ENCODE results near the gene SIL1.
A peak's percentile ranks its signal among the peaks of the same experiment; 100 is the strongest.
"Not testable (repeated sequence)": the region's sequence is repeated elsewhere in the genome, so short reads cannot be mapped to it uniquely, and the experiment has no call there.

The SIL1 gene

DNA sequence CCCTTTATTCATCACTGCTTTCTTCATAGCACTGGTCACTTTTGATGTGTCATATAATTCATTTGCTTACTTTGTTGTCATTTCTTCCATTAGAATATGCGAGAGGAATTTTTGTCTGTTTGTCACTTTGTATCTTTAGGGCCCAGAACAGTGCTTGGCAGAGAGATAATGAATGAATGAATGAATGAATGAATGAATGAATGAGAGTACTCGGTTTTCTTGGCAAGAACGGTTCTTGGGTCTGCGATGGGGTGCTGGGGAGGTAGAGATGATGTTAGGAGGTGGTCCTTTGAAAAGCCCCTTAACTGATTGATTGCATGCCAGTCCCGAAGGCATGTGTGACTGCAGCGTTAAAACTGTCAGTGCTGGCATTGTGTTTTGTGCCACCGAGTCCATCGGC, 270.6 kb downstream of the SIL1 start:
- no peak for DNase-seq

DNA sequence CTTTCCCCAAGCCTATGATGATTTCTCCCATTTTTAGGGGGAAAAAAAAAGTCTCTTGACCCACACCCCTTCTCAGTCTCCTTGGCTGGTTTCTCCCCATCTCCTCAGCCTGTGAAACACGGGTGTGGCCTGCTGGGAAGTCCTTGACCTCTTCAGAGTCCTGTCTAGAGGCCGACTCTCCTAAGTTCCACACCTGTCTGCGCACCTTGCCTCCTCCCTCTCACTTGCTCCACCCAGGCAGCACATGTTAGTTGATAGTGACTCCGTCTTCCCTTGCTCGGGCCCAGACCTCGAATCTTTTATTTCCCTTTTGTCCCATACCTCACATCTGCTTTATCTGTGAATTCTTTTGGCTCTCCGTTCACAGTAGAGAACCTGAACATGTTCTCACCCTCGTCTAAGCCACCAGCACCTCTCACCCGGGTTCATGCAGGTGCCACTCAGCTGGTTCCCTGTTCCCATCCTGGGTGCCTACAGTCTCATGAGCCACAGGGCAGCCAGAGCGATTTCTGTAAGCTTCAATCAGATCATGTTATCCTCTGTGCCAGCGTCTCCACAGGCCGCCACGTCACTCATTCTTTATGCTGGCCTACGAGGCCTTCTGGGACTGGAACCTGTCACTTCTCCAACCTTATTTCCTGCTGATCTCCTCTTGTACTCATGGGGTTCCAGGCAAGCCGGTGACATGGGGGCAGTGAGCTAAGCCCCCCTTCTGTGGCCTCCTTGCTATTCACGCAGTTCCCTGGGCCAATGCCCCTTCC, 271.3 kb downstream of the SIL1 start:
- peak in 1 of 56 donors; percentile 32 for DNase-seq

DNA sequence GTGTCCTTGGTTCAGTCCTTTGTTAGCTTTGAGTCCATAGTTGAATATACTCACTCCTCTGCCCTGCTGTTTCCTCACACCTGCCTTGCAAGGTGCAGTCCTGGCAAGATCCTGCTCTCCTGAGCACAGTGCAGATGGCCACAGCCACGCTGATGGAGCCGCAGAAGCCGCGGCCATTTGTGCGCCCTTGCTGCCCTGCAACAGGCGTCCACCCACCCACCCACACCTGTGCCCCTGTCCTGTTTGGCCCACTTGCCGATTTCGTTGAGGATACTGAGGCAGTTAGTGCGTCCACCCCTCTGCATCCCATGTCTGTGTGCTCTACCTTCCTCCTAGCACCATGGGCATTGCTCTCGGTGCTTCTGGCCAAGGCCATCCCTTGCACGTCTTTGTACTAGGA, 271.9 kb downstream of the SIL1 start:
- no peak for DNase-seq

DNA sequence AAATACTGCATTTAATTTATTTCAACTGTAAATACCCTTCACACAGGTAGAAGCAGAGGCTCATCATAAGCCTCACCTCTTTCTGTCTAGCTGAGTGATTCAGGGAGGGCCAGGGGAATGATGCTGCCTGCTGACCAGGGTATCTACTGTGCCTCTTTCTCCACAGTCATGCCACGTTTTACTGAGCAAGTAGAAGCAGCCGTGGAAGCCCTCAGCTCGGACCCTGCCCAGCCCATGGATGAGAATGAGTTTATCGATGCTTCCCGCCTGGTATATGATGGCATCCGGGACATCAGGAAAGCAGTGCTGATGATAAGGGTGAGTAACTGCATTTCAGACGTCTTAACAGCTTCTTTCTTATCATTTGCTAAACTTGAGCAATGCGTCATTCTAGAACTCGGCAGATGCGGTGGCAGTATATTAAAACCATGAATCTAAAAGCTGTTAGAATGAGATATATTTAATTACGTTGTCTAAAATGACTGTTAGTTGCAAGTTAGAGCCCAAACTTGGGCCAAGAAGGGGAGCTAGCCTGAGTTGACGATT, 273.0 kb downstream of the SIL1 start:
- DNase-seq: no peak

DNA sequence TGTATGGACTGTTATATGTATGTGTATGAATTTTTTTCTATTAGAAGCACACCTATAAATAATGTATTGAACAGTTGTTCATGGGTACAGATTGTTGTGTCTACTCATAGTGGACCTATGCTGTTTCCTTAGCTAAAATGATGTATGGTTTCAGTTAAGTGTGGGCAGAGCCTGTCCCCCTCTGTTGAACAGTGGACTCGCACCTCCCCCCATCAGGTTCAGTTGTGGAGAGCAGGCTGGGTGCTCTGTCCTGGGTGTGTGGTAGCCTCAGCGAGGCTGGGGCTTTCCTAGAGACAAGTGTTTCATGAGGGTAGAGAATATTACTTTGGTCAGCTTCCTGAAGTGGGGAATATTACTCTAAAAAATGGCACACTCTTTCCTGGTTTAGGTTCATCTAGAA, 275.7 kb downstream of the SIL1 start:
- DNase-seq: no peak

DNA sequence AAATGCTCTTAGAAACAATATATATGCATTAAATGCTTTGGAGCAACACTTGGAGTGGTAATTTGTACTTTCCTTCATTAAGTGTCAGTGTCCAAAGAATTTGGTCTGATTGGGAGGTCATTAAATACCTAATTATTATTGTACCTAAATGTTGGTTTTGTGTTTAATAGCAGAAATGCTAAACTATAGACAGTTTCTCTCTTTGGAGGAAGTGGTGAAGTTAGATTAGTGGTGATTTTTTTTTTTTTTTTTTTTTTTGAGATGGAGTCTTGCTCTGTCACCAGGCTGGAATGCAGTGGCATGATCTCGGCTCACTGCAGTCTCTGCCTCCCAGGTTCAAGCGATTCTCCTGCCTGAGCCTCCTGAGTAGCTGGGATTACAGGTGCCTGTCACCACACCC, 276.8 kb downstream of the SIL1 start:
- not testable (repeated sequence) for DNase-seq

DNA sequence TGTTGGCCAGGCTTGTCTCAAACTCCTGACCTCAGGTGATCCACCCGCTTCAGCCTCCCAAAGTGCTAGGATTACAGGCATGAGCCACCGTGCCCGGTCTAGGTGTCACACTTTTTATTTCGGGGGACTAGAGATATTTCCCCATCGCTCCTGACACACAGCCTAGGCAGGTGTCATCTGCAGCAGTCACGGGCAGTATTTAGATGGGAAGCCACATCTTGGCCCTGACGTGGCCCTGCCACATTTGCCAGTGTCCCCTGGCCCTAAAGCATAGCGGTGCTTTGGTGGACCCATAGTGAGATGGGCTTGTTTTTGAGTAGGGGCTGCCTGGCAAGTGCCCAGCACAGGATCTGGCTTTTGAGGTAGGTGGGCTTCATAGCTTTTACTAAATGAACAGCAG, 278.0 kb downstream of the SIL1 start:
- DNase-seq: no peak

DNA sequence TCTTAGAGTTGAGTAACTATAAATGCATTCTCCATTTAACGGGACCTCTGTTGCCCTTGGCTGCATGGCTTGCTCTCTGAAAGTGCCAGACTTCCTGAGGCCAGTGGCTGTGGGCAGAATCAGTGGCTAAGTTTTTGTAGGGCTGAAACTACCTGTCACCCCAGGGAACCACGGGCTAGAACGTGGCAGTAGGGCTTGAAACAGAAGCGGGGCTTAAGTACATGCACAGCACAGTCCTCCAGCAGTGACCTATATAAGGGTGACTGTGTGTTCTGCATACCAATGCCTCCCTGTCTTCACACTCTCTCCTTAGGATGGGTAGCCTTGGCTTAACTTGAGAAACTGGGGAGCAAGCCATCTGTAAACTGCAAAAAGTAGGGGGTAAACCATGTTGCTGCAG, 279.5 kb downstream of the SIL1 start:
- DNase-seq: no peak

DNA sequence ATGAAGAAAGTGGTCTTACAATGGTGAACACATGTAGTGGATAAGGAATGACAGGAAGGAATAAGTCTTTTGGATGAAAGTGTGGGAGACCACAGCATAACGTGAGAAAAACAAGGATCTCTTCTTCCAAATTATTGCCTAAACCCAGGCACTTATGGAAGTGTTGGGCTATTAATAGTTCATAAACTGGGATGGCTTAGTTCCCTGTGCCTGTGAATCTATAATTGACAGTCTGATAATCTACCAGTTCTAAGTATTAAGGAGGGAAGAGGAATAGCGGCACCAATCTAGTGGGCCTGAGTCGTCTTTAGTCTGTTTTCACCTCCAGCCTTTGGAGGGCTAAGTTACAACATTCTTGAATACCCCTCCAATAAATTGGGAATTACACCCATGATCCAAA, 283.8 kb downstream of the SIL1 start:
- no peak for DNase-seq

DNA sequence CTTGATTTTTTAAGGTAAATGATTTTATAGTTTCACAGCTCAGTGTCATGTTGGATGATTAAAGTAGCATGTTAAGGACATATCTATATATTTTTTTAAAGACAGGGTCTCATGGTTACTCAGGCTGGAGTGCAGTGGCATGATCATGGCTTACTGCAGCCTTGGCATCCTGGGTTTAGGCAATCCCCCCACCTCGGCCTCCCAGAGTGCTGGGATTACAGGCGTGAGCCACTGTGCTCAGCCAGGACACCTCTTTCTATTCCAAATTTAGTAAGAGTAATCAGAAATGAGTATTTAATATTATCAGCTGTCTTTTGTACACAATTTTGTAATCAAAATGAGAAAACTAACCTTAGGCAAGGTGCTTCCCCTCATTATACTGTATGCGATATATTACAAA, 284.4 kb downstream of the SIL1 start:
- no peak for DNase-seq

DNA sequence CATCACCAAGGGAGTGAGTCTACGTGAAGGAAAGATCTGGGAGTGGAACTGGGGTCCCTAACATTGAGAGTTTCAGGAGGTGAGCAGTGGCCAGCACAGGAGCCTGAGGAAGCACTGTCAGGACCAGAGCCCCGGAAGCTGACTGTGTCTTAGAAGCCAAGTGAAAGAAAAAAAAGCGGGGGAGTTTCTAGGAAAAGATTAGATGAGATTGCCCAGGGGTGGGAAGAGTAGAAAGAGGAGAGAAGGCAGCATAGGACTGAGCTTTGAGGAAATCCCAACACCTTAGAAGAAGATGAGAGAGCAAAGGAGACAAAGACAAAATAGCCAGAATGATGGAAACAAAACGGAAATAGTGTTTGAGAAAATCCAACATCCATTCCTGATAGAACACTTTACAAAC, 286.1 kb downstream of the SIL1 start:
- no peak for DNase-seq

DNA sequence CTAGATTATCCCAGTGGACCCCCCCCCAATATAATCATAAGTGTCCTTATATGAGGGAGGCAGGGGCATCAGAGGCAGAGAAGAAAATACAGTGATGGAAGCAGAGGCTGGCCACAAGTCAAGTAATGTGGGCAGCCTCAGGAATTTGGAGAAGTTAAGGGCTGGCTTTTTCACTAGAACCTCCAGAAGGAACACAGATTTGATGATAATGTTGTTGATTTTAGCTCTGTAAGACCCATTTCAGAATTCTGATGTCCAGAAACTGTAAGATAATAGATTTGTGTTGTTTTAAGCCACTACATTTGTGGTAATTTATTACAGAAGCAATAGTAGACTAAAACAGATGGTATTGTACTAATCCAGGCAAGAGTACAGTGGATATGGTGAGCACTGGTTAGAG, 286.7 kb downstream of the SIL1 start:
- no peak for DNase-seq

DNA sequence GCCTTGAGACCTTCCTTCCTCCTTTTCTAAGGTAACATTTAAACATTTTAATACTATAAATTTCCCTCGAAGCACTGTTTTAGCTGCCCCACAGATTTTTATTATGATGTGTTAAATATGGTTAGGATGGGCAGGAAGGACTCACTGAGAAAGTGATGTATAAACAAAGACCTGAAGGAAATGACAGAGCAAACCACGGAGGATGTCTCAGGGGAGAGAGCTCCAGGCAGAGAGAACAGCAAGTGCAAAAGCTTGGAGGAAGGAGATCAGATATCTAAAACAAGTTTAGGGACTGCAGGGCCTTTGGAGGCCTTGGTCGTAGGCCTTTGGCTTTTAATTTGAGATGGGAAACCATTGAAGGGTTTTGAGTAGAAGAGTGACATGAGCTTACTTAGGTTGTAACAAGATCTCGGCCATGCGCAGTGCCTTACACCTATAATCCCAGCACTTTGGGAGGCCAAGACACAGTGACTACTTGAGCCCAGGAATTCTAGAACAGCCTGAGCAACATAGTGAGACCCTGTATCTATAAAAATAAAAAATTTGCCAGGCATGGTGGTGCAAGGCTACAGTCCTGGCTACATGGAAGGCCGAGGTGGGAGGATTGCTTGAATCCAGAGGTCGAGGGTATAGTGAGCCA, 287.5 kb downstream of the SIL1 start:
- DNase-seq: no peak

DNA sequence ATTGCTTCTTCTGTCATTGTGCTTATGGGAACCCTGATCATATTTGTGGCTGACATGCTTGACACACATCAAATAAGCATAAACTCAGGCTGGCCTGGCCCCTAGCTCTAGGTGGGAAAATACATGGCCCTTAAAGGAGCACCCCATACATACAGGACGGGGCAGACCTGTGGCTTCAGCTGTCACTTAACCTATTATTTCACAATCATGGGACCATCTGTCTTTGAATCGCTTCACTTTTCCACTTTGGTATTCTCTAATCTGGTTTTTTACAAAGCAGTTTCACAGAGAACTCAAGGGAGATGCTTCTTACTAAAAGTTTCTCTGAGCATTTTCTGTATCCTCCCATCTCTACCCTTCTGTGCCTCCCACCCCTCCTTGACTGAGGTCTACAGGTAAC, 288.4 kb downstream of the SIL1 start:
- no peak for DNase-seq

DNA sequence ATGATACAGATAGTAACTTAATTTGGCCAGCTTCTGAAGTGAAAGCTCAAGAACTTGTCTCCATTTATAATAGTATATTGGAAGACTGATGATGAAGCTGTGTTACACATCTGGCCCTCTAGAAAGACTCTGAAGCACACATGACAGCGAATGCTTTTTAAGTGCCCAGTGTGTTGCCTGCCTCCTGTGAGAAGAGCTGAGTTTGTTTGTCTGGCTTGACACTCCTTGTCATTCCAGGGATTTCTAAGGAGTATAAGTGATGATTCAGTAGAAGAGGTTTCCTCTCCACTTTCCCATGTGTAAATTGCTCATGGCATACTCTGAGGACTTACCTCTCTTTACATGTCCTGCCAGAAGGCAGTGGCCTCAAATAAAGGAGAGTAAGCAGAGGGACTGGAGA, 292.6 kb downstream of the SIL1 start:
- DNase-seq: no peak

DNA sequence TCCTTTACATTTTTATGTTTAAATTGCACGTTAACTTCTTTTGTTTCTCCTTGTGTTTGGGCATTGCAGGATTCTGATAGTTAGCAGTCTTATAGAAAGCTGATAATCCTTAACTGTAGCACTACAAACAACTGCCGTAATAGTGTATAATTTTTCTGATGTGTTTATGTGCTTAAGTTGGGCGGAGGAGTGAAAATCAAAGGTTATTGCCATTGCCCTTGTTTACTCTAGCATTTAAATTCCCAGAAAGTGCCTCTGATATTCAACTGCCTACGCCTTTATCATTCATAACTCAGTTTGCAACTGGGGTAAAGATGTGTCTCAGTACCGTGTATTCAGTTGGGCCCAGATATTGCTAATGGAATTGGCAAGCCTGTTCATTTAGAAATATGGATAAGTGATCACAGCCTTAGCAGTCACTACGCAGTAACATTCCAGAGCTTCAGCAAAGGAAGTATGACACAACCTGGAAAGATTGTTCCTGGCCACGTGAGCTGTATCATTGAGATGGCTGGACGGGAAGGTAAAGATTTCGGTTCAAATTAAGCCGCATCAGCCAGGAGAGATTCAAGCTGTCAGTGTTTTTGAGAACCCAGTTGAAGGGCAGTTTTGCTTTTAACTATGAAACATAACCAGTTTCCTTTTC, 294.9 kb downstream of the SIL1 start:
- DNase-seq: no peak

DNA sequence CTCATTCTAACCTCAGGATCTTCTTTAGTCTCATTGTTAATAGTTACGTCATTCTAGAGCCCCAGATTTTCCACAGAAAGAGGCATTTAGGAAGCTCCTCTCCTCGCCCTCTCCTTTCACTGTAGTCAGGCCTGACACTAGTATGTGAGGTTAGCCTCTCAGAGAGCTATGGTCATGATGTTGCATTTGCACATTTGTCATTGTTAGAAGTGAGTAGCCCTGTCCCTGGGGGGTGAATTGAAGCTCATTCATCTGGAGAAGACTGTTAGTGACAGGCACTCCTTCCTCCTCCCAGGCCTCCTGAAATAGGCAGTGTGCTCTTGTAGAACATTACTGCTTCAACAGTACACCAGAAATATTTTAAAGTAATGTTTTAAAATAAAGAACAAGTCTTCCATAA, 296.5 kb downstream of the SIL1 start:
- peak in 8 of 56 donors; percentile 6 to 38 (median 16) for DNase-seq

DNA sequence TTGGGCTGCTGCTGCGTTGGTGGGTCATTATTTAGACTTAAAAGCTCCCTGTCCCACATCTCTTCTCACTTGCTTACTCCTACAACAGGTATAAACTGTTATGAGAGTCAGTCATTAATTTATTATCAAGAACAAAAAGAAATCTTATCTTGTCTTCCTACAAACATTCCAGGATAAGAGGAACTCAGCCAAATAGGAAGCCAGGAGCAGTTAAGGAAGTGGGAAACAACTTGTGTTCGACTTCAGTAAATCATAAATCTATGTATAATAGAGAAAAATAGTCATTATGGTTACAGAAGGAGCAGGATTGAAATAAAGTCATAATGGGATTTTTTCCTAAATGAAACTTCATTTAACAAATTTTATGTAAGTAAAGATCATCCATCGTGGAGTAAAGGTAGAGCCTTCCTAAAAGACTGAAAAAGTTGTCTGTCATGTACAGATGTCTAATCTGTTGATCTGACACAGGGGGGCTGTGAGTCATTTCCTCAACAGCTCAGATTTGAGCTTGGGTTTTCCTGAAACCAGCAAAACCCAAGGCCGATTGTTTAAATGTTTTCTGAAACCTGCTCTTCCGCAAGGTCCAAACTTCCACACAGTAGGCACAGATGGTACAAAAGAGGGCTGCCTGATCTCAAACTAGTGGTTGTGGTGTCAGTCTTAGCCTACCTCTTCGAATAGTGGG, 297.7 kb downstream of the SIL1 start:
- no peak for DNase-seq

DNA sequence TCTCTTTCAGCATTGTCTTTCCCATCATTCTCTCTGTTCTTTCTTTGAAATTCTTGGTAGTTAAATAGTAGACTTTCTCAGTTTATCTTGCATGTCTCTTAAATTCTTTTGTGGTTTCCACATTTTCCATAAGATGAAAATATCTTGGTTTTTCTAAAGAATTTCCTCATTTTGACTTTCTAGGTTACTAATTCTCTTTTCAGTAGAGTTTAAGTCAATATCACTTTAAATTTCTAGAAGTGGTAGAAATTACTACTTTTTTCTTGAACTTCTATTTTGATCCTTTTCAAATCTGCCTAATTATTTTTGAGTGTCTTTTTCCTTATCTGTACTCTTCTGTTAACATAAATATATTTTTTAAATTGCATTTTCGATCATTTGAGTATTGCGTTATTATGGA, 299.4 kb downstream of the SIL1 start:
- DNase-seq: no peak

DNA sequence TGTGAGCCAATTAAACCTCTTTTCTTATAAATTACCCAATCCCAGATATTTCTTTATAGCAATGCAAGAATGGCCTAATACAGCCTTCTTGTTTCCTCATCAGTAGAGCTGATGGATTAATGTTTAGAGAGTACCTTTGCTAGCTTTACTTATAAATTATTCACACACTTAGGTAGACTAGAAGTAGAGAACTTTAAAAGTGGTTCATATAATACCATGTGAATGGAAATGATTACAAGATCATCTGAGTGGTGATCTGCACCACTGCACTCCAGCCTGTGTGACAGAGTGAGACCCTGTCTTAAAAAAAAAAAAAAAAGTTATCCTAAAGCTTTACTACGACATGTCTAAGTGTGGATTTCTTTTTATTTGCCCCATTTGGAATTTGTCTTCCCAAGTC, 299.9 kb downstream of the SIL1 start:
- no peak for DNase-seq

All from nucleus accumbens (tissue), 56 donors.